Omental fat pad (tissue), 4 donors: ENCODE results near the gene DCAF7. TPM values are rescaled to one million over a fixed set of nuclear protein-coding genes. Genes with fewer than 3 reads are reported as not detected.

Experiments
- ATAC-seq: fragments of 150-250 bp; one replicate; pipeline ENCODE4 v1.9.1; 2016; ENCODE audit warnings: mild to moderate bottlenecking, moderate library complexity; ENCODE audit not compliant: low FRiP score
- DNase-seq: peaks from one replicate; pipeline ENCODE4 v3.0.0-alpha.2; 2019; ENCODE audit warnings: low spot score
- CTCF ChIP-seq, 3 donors: fragments of 450-650 bp; IDR thresholded peaks; one replicate each; pipeline ENCODE4 v1.5.1; 2016 to 2017; ENCODE audit warnings: antibody characterized with exemption in 3 of 3, mild to moderate bottlenecking in 3 of 3, moderate library complexity in 2 of 3
- total RNA-seq, 4 donors: library from RNA; depleted of rRNA; stranded (reverse); fragments of >200 nt; gene quantifications; one replicate each; pipeline ENCODE4 v1.1.0, GENCODE V29; 2016

Gene DCAF7
- total RNA-seq, 4 donors from 2014 or later = 18.8 to 29.3 (median 27.3) TPM

GRCh38 chr17:63555500-63556156 lies 5.4 kb downstream of the DCAF7 start:
- ATAC-seq = no peak

GRCh38 chr17:63557416-63557815 lies 7.1 kb downstream of the DCAF7 start:
- ATAC-seq = no peak
- TF ChIP-seq CTCF (IDR thresholded peaks at IDR 0.05) = no peak
- DNase-seq = no peak

More at GRCh38 chr17:63555500-63556156, 5.4 kb downstream of the DCAF7 start:
- DNase-seq = no peak
- no peak for TF ChIP-seq CTCF (IDR thresholded peaks at IDR 0.05)

- no peak for DNase-seq
- TF ChIP-seq CTCF (IDR thresholded peaks at IDR 0.05) = no peak
- no peak for ATAC-seq
These were observed 8.2 kb downstream of the DCAF7 start for GRCh38 chr17:63558441-63558840.

GRCh38 chr17:63561819-63562218 lies 11.5 kb downstream of the DCAF7 start:
- no peak for TF ChIP-seq CTCF (IDR thresholded peaks at IDR 0.05)
- ATAC-seq (no peak), DNase-seq (no peak)

GRCh38 chr17:63563339-63563738 lies 13.1 kb downstream of the DCAF7 start:
- DNase-seq = no peak
- ATAC-seq = no peak
- TF ChIP-seq CTCF (IDR thresholded peaks at IDR 0.05) = no peak

- DNase-seq (no peak), ATAC-seq (no peak)
- TF ChIP-seq CTCF (IDR thresholded peaks at IDR 0.05) = no peak
These were observed 14.3 kb downstream of the DCAF7 start for GRCh38 chr17:63564562-63564961.

- no peak for TF ChIP-seq CTCF (IDR thresholded peaks at IDR 0.05)
- DNase-seq (no peak), ATAC-seq (no peak)
These were observed 17.0 kb downstream of the DCAF7 start for GRCh38 chr17:63567229-63567628.
